Tibial artery (tissue), 4 donors: ENCODE data around the gene CDK5.

Experiments used
- DNase-seq, 2 donors: peaks; one replicate each; pipeline ENCODE4 v3.0.0-alpha.2; 2019
- H3K27ac ChIP-seq, 2 donors: fragments of 200-600 bp; sonication (generic) in 1 of 2; 1 replicate in 1 of 2; 2 replicates in 1 of 2; pipeline ENCODE4 v1.5.1; 2018 to 2019; ENCODE audit warnings: mild to moderate bottlenecking in 1 of 2
- H3K27me3 ChIP-seq, 2 donors: fragments of 200-600 bp; sonication (generic) in 1 of 2; one replicate each; pipeline versions ENCODE4 v1.5.1 to v1.6.0; 2016 to 2019
- H3K36me3 ChIP-seq, 3 donors: fragments of 200-600 bp; sonication (generic) in 2 of 3; one replicate each; pipeline ENCODE4 v1.5.1; 2016 to 2019; ENCODE audit warnings: mild to moderate bottlenecking in 2 of 3
- H3K4me1 ChIP-seq, 4 donors: fragments of 200-600 bp; sonication (generic) in 2 of 4; 1 replicate in 3 of 4; 2 replicates in 1 of 4; pipeline ENCODE4 v1.5.1; 2016 to 2019
- H3K4me3 ChIP-seq, 2 donors: fragments of 200-600 bp; sonication (generic) in 1 of 2; 1 replicate in 1 of 2; 2 replicates in 1 of 2; pipeline ENCODE4 v1.5.1; 2018 to 2019; ENCODE audit warnings: mild to moderate bottlenecking in 2 of 2
- H3K9me3 ChIP-seq, 3 donors: fragments of 200-600 bp; sonication (generic) in 1 of 3; one replicate each; pipeline ENCODE4 v1.5.1; 2016 to 2019
- CTCF ChIP-seq, 2 experiments: fragments of 200-600 bp in 1 of 2; fragments of 450-650 bp in 1 of 2; IDR thresholded peaks; one replicate each; pipeline ENCODE4 v1.5.1; 2017 to 2019; ENCODE audit warnings: antibody characterized with exemption in 2 of 2, mild to moderate bottlenecking in 1 of 2, moderate library complexity in 1 of 2
- intact Hi-C: fragments of 100-400 bp; cut with DNase I; formaldehyde crosslinking; loops from one replicate; pipeline ENCODE4 v1.15.0; 2023; ENCODE audit warnings: low total_unique reads

CDK5 gene

GRCh38 chr7:151057506-151057988 is at the start of gene CDK5:
Gene CDK5, minus strand, starts transcription at chr7:151057897. Its CDS starts 49 bp downstream, at chr7:151057848.
- Histone ChIP-seq H3K27ac (peak within 1 kb of the TSS; percentile 91 to 98), H3K4me1 (peaks cover 0 to 48% (median 42%) of the 10 kb centered on the region in 4 donors), H3K36me3 (peaks cover 0 to 12% (median 0%) of the 10 kb centered on the region in 3 donors), H3K4me3 (peak within 1 kb of the TSS; percentile 65 to 81), H3K27me3 (no peaks in the 10 kb centered on the region), H3K9me3 (no peaks in the 10 kb centered on the region)
- TF ChIP-seq CTCF (IDR thresholded peaks at IDR 0.05): no peak
- DNase-seq: no peak
- intact Hi-C loops: no loop called here

DNA sequence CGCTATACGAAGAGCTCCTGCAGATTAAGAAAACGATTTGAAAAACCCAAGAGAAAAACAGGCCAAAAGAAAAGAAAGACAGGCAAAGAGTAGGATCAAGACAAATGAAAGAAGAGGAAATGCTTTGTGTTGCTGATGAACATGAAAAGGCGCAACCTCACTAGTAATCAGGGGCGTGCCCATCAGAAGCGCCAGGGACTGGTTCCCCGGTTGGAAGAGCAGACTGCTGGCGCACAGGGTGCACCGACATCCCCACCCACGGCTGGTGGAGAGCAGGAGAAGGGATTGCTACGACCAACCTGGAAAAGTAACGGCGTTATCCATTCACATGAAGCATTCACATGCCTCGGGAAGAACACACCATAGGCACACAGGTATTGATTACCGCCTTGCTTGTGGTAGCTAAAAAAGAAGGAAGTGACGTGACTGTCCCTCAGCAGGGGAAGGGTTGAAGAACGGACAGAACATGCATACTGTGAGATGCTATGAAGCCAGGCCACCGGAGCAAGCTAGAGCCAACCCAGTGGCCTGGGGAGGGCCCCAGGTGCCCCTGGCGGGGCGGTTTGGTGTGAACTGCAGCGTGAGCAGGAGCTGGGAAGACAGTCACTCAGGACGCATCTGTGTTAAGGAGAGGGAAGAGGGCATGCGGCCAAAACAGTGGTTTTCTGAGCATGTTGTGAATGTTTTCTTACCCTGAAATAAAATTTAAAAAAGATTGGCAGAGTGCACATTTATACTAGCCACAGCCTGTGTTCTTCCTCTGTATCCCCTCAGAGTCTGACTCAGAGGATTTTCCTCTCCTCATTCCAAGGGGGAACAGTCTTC is 46.9 kb upstream of the CDK5 start:
- no peak overlapping the region for H3K27ac ChIP-seq
- intact Hi-C loops: loop anchor here (5.0 kb wide), 1 partner anchor 202 kb away; no protein-coding TSS in a partner anchor

DNA sequence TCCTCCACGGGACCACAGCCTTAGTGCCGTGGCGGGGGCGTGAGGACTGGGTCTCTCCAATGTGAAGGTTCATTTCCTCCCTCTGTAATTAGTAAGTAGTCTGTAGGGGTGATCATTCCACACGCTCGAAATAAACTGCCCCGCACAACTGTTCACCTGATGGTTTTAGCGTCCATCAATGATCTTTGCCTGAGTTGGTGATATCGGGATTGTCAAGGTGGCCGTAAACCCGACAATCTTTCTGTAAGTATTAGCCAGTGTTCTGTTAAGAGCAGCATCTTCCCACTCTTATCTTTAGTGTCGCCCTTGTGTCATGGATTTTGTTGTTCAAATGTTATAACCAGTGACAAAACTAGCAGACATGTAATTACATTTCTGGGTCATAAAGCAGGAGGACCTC is 46.3 kb upstream of the CDK5 start:
- intact Hi-C loops: no loop called here
- no peak for TF ChIP-seq CTCF (IDR thresholded peaks at IDR 0.05)
- H3K27ac ChIP-seq: no peak overlapping the region
- no peaks in the 10 kb centered on the region for H3K36me3 ChIP-seq
- H3K4me3 ChIP-seq: no peak overlapping the region
- no peaks in the 10 kb centered on the region for H3K27me3 ChIP-seq
- no peak for DNase-seq
- H3K9me3 ChIP-seq: no peaks in the 10 kb centered on the region
- H3K4me1 ChIP-seq: peaks cover 0 to 20% (median 6%) of the 10 kb centered on the region in 4 donors

More for the DNA sequence above, 46.9 kb upstream of the CDK5 start:
- no peaks in the 10 kb centered on the region for H3K9me3 ChIP-seq
- no peak for DNase-seq
- TF ChIP-seq CTCF (IDR thresholded peaks at IDR 0.05): no peak
- H3K27me3 ChIP-seq: no peaks in the 10 kb centered on the region
- no peaks in the 10 kb centered on the region for H3K36me3 ChIP-seq
- peaks cover 0 to 17% (median 6%) of the 10 kb centered on the region in 4 donors for H3K4me1 ChIP-seq
- H3K4me3 ChIP-seq: no peak overlapping the region

- DNase-seq: no peak
- Histone ChIP-seq H3K36me3 (peaks cover 0 to 4% (median 0%) of the 10 kb centered on the region in 3 donors), H3K4me3 (no peak overlapping the region), H3K4me1 (peaks cover 0 to 24% (median 6%) of the 10 kb centered on the region in 4 donors), H3K27me3 (no peaks in the 10 kb centered on the region), H3K9me3 (no peaks in the 10 kb centered on the region), H3K27ac (no peak overlapping the region)
- no peak for TF ChIP-seq CTCF (IDR thresholded peaks at IDR 0.05)
- intact Hi-C loops: no loop called here
These were observed 45.3 kb upstream of the CDK5 start for GRCh38 chr7:151102991-151103390.

DNA sequence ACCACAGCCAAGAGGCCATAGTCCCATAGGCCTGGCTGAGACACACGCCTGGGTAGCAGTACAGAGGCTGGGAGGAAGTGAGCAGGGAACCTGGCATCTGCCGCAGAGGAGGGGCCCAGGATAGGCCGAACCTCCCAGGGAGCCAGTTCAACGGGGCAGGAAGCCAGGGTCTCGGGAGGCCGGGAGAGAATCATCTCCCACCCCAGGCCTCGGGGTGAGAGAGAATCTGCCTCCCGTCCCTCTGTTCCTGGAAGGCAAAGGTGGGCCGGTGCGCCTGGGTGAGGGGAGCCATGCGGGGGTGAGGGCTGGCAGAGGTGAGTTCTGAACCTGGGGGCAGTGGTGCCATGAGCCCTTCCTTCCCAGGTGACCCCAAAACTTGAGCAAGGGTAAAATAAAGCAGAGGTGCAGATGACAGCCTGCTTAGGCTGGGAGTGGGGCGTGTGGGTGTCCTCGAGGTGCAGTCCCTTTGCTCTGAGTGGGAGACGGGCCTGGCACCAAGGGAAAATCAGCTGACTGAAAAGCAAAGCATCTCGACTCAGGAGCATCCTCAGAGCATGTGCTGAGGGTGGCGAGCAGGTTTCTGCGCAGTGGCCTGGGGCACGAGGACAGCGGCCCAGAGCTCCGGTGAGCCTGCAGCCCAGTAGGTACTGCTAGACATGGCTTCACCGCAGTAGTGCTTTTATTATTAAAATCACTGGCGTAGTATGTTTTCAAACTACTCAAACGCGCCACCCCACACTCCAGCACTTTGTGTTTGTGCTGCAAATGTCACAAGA is 44.1 kb upstream of the CDK5 start:
- Histone ChIP-seq H3K27ac (no peak overlapping the region), H3K36me3 (peaks cover 0 to 7% (median 0%) of the 10 kb centered on the region in 3 donors), H3K27me3 (no peaks in the 10 kb centered on the region), H3K4me3 (no peak overlapping the region), H3K4me1 (peaks cover 0 to 25% (median 6%) of the 10 kb centered on the region in 4 donors), H3K9me3 (no peaks in the 10 kb centered on the region)
- no peak for TF ChIP-seq CTCF (IDR thresholded peaks at IDR 0.05)
- intact Hi-C loops: no loop called here
- peak in 1 of 2 donors; percentile 62 for DNase-seq
